NCI-H524 (cell line): ENCODE data around the gene SARDH.
A peak's percentile ranks its signal among the peaks of the same experiment; 100 is the strongest.

Experiments used
- DNase-seq, 2 experiments: peaks; one replicate each; lab custom pipeline; 2025; lab: John Stamatoyannopoulos, UW

SARDH gene

GRCh38 chr9:133703591-133704399 is 34.4 kb downstream of the SARDH start:
- DNase-seq, result peak; percentile 58 to 87

- peak in 1 of 2 experiments; percentile 56 for DNase-seq
Observed at GRCh38 chr9:133702798-133703590, 35.2 kb downstream of the SARDH start.

- peak; percentile 65 to 84 for DNase-seq
Observed at GRCh38 chr9:133701981-133702797, 36.0 kb downstream of the SARDH start.

- DNase-seq, result peak; percentile 68 to 74
Observed at GRCh38 chr9:133701321-133701980, 36.7 kb downstream of the SARDH start.

GRCh38 chr9:133700819-133701320 is 37.3 kb downstream of the SARDH start:
- DNase-seq, result peak in 1 of 2 experiments; percentile 71

- DNase-seq, result no peak
Observed at GRCh38 chr9:133699546-133699945, 38.6 kb downstream of the SARDH start.

- DNase-seq, result no peak
Observed at GRCh38 chr9:133696071-133696472, 42.1 kb downstream of the SARDH start.

- peak; percentile 82 to 95 for DNase-seq
Observed at GRCh38 chr9:133694686-133695085, 43.5 kb downstream of the SARDH start.

GRCh38 chr9:133693703-133694529 is 44.2 kb downstream of the SARDH start:
- no peak for DNase-seq

- no peak for DNase-seq
Observed at GRCh38 chr9:133693116-133693515, 45.0 kb downstream of the SARDH start.

- DNase-seq, result no peak
Observed at GRCh38 chr9:133692364-133692985, 45.7 kb downstream of the SARDH start.

- DNase-seq, result peak in 1 of 2 experiments; percentile 23
Observed at GRCh38 chr9:133691626-133692363, 46.4 kb downstream of the SARDH start.

- DNase-seq, result no peak
Observed at GRCh38 chr9:133691191-133691590, 47.0 kb downstream of the SARDH start.

GRCh38 chr9:133690081-133690561 is 48.0 kb downstream of the SARDH start:
- DNase-seq, result no peak

GRCh38 chr9:133689151-133689763 is 48.9 kb downstream of the SARDH start:
- DNase-seq, result no peak

GRCh38 chr9:133687856-133688761 is 50.0 kb downstream of the SARDH start:
- peak; percentile 78 to 80 for DNase-seq
